ENCODE data around the gene PDE1A.

DNA sequence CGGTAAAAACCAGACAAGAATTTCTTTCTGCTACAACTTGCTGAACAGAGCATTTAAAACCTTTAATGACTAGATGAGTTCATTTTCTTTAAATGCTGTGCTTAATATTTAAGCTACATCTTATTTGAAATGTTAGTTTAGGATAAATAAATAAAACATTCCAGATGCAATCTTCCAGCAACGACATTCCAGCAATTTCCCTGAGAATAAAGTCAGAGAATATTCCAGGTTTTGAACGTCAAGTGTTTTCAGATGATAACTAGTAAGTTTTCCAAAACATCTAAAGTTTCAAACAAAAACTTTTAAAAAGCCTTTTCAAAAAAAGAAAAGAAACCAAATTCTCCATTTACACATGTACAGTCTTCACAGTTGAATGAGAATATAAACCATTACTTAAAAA, 336.4 kb downstream of the PDE1A start:
- TF ChIP-seq, protein P1, sequence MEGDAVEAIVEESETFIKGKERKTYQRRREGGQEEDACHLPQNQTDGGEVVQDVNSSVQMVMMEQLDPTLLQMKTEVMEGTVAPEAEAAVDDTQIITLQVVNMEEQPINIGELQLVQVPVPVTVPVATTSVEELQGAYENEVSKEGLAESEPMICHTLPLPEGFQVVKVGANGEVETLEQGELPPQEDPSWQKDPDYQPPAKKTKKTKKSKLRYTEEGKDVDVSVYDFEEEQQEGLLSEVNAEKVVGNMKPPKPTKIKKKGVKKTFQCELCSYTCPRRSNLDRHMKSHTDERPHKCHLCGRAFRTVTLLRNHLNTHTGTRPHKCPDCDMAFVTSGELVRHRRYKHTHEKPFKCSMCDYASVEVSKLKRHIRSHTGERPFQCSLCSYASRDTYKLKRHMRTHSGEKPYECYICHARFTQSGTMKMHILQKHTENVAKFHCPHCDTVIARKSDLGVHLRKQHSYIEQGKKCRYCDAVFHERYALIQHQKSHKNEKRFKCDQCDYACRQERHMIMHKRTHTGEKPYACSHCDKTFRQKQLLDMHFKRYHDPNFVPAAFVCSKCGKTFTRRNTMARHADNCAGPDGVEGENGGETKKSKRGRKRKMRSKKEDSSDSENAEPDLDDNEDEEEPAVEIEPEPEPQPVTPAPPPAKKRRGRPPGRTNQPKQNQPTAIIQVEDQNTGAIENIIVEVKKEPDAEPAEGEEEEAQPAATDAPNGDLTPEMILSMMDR (IDR thresholded peaks at IDR 0.05): no peak
- TF ChIP-seq ESRRA (IDR thresholded peaks at IDR 0.05; ENCODE audit: borderline replicate concordance, low read length) (no peak), KDM1A (IDR thresholded peaks at IDR 0.05; ENCODE audit: low read depth) (no peak), POLR2A (IDR thresholded peaks at IDR 0.05; ENCODE audit: low read length) (no peak)
- TF ChIP-seq, protein P2, sequence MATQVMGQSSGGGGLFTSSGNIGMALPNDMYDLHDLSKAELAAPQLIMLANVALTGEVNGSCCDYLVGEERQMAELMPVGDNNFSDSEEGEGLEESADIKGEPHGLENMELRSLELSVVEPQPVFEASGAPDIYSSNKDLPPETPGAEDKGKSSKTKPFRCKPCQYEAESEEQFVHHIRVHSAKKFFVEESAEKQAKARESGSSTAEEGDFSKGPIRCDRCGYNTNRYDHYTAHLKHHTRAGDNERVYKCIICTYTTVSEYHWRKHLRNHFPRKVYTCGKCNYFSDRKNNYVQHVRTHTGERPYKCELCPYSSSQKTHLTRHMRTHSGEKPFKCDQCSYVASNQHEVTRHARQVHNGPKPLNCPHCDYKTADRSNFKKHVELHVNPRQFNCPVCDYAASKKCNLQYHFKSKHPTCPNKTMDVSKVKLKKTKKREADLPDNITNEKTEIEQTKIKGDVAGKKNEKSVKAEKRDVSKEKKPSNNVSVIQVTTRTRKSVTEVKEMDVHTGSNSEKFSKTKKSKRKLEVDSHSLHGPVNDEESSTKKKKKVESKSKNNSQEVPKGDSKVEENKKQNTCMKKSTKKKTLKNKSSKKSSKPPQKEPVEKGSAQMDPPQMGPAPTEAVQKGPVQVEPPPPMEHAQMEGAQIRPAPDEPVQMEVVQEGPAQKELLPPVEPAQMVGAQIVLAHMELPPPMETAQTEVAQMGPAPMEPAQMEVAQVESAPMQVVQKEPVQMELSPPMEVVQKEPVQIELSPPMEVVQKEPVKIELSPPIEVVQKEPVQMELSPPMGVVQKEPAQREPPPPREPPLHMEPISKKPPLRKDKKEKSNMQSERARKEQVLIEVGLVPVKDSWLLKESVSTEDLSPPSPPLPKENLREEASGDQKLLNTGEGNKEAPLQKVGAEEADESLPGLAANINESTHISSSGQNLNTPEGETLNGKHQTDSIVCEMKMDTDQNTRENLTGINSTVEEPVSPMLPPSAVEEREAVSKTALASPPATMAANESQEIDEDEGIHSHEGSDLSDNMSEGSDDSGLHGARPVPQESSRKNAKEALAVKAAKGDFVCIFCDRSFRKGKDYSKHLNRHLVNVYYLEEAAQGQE (IDR thresholded peaks at IDR 0.05): no peak
- TF ChIP-seq, protein P3, sequence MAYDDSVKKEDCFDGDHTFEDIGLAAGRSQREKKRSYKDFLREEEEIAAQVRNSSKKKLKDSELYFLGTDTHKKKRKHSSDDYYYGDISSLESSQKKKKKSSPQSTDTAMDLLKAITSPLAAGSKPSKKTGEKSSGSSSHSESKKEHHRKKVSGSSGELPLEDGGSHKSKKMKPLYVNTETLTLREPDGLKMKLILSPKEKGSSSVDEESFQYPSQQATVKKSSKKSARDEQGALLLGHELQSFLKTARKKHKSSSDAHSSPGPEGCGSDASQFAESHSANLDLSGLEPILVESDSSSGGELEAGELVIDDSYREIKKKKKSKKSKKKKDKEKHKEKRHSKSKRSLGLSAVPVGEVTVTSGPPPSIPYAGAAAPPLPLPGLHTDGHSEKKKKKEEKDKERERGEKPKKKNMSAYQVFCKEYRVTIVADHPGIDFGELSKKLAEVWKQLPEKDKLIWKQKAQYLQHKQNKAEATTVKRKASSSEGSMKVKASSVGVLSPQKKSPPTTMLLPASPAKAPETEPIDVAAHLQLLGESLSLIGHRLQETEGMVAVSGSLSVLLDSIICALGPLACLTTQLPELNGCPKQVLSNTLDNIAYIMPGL (CRISPR knock-in tag; IDR thresholded peaks at IDR 0.05; ENCODE audit: borderline replicate concordance): no peak
- TF ChIP-seq, protein P4, sequence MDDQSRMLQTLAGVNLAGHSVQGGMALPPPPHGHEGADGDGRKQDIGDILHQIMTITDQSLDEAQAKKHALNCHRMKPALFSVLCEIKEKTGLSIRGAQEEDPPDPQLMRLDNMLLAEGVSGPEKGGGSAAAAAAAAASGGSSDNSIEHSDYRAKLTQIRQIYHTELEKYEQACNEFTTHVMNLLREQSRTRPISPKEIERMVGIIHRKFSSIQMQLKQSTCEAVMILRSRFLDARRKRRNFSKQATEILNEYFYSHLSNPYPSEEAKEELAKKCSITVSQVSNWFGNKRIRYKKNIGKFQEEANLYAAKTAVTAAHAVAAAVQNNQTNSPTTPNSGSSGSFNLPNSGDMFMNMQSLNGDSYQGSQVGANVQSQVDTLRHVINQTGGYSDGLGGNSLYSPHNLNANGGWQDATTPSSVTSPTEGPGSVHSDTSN (IDR thresholded peaks at IDR 0.05): no peak

Measured in A549 (cell line).